ENCODE data around the gene HEXD.
"Not testable (repeated sequence)": the region's sequence is repeated elsewhere in the genome, so short reads cannot be mapped to it uniquely, and the experiment has no call there.

HEXD gene

GRCh38 chr17:82418001-82418986 lies at the start of gene HEXD, which contains the start of gene OGFOD3:
TSS of gene HEXD (plus strand) at chr17:82418347. CDS start at chr17:82419800, 1,453 bp downstream.
TSS of gene OGFOD3 (minus strand) at chr17:82418586. CDS start at chr17:82418485, 101 bp downstream.
- peak; percentile 90 for DNase-seq (ENCODE audit: low read depth)

- DNase-seq (ENCODE audit: low read depth), result no peak
Observed at GRCh38 chr17:82369211-82369610, 48.9 kb upstream of the HEXD start.

GRCh38 chr17:82370471-82371332 lies 47.4 kb upstream of the HEXD start:
- DNase-seq (ENCODE audit: low read depth), result peak; percentile 26

GRCh38 chr17:82371333-82372248 lies 46.6 kb upstream of the HEXD start, which contains the start of gene UTS2R:
TSS of gene UTS2R (plus strand) at chr17:82371765. CDS start at chr17:82374325, 2,560 bp downstream.
- DNase-seq (ENCODE audit: low read depth), result no peak

GRCh38 chr17:82372249-82373071 lies 45.7 kb upstream of the HEXD start:
- no peak for DNase-seq (ENCODE audit: low read depth)

- not testable (repeated sequence) for DNase-seq (ENCODE audit: low read depth)
Observed at GRCh38 chr17:82373072-82373452, 45.1 kb upstream of the HEXD start.

- DNase-seq (ENCODE audit: low read depth), result no peak
Observed at GRCh38 chr17:82373731-82374625, 44.2 kb upstream of the HEXD start.

GRCh38 chr17:82374626-82375331 lies 43.4 kb upstream of the HEXD start:
- no peak for DNase-seq (ENCODE audit: low read depth)

- DNase-seq (ENCODE audit: low read depth), result no peak
Observed at GRCh38 chr17:82375359-82376041, 42.6 kb upstream of the HEXD start.

GRCh38 chr17:82376042-82376730 lies 42.0 kb upstream of the HEXD start:
- no peak for DNase-seq (ENCODE audit: low read depth)

- DNase-seq (ENCODE audit: low read depth), result not testable (repeated sequence)
Observed at GRCh38 chr17:82377294-82377693, 40.9 kb upstream of the HEXD start.

- no peak for DNase-seq (ENCODE audit: low read depth)
Observed at GRCh38 chr17:82377924-82378740, 40.0 kb upstream of the HEXD start.

GRCh38 chr17:82378741-82379021 lies 39.5 kb upstream of the HEXD start:
- no peak for DNase-seq (ENCODE audit: low read depth)

- DNase-seq (ENCODE audit: low read depth), result peak; percentile 16
Observed at GRCh38 chr17:82380860-82381702, 37.1 kb upstream of the HEXD start.

GRCh38 chr17:82381703-82382009 lies 36.5 kb upstream of the HEXD start:
- DNase-seq (ENCODE audit: low read depth), result not testable (repeated sequence)

Measured in ELR (cell line).